ENCODE results near the gene SESN2.

DNA sequence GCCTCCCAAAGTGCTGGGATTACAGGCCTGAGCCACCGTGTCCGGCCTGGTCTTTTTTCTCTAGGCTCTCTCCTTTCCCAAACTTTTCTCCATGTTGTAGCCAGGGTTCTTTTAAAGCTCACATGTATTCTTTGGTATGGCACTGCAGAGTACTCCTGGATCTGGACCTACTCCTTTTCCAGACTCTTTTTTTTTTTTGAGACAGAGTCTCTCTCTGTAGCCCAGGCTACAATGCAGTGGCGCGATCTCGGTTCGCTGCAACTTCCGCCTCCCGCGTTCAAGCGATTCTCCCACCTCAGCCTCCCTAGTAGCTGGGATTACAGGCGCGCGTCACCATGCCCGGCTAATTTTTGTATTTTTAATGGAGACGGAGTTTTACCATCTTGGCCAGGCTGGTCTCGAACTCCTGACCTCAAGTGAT lies 68.9 kb downstream of the SESN2 start:
- TF ChIP-seq, protein P1, sequence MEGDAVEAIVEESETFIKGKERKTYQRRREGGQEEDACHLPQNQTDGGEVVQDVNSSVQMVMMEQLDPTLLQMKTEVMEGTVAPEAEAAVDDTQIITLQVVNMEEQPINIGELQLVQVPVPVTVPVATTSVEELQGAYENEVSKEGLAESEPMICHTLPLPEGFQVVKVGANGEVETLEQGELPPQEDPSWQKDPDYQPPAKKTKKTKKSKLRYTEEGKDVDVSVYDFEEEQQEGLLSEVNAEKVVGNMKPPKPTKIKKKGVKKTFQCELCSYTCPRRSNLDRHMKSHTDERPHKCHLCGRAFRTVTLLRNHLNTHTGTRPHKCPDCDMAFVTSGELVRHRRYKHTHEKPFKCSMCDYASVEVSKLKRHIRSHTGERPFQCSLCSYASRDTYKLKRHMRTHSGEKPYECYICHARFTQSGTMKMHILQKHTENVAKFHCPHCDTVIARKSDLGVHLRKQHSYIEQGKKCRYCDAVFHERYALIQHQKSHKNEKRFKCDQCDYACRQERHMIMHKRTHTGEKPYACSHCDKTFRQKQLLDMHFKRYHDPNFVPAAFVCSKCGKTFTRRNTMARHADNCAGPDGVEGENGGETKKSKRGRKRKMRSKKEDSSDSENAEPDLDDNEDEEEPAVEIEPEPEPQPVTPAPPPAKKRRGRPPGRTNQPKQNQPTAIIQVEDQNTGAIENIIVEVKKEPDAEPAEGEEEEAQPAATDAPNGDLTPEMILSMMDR (IDR thresholded peaks at IDR 0.05): no peak
- TF ChIP-seq POLR2A (IDR thresholded peaks at IDR 0.05): no peak
- no peak for TF ChIP-seq POLR2AphosphoS5 (IDR thresholded peaks at IDR 0.05)

Data from prostate gland (tissue), 2 donors.